ENCODE results near the gene ANKS4B.
"Not testable (repeated sequence)": the region's sequence is repeated elsewhere in the genome, so short reads cannot be mapped to it uniquely, and the experiment has no call there.

ANKS4B gene

GRCh38 chr16:21262779-21263639, 29.5 kb downstream of the ANKS4B start:
- no peak for DNase-seq (ENCODE audit: low read depth)

GRCh38 chr16:21263640-21264570, 30.4 kb downstream of the ANKS4B start:
- DNase-seq (ENCODE audit: low read depth) = no peak

GRCh38 chr16:21264571-21265036, 31.1 kb downstream of the ANKS4B start:
- DNase-seq (ENCODE audit: low read depth) = no peak

GRCh38 chr16:21265104-21265837, 31.8 kb downstream of the ANKS4B start:
- no peak for DNase-seq (ENCODE audit: low read depth)

GRCh38 chr16:21267298-21267697, 33.8 kb downstream of the ANKS4B start:
- DNase-seq (ENCODE audit: low read depth) = no peak

- DNase-seq (ENCODE audit: low read depth) = no peak
Observed at GRCh38 chr16:21268236-21268635, 34.7 kb downstream of the ANKS4B start.

- no peak for DNase-seq (ENCODE audit: low read depth)
Observed at GRCh38 chr16:21272253-21272652, 38.8 kb downstream of the ANKS4B start.

- not testable (repeated sequence) for DNase-seq (ENCODE audit: low read depth)
Observed at GRCh38 chr16:21272763-21273162, 39.3 kb downstream of the ANKS4B start.

- no peak for DNase-seq (ENCODE audit: low read depth)
Observed at GRCh38 chr16:21274172-21274726, 40.8 kb downstream of the ANKS4B start.

- no peak for DNase-seq (ENCODE audit: low read depth)
Observed at GRCh38 chr16:21275529-21275928, 42.0 kb downstream of the ANKS4B start.

GRCh38 chr16:21276090-21276489, 42.6 kb downstream of the ANKS4B start:
- DNase-seq (ENCODE audit: low read depth) = no peak

- DNase-seq (ENCODE audit: low read depth) = no peak
Observed at GRCh38 chr16:21277045-21277926, 43.8 kb downstream of the ANKS4B start.

- DNase-seq (ENCODE audit: low read depth) = peak; percentile 14
Observed at GRCh38 chr16:21277927-21278706, 44.6 kb downstream of the ANKS4B start, which contains the start of gene CRYM. TSS of gene CRYM (minus strand) at chr16:21278290. CDS start at chr16:21278251, 39 bp downstream.

- DNase-seq (ENCODE audit: low read depth) = no peak
Observed at GRCh38 chr16:21279501-21279900, 46.0 kb downstream of the ANKS4B start.

- DNase-seq (ENCODE audit: low read depth) = no peak
Observed at GRCh38 chr16:21281698-21282389, 48.3 kb downstream of the ANKS4B start.

- DNase-seq (ENCODE audit: low read depth) = no peak
Observed at GRCh38 chr16:21283521-21284289, 50.2 kb downstream of the ANKS4B start.

- no peak for DNase-seq (ENCODE audit: low read depth)
Observed at GRCh38 chr16:21284414-21284813, 50.9 kb downstream of the ANKS4B start.

- no peak for DNase-seq (ENCODE audit: low read depth)
Observed at GRCh38 chr16:21285314-21285713, 51.8 kb downstream of the ANKS4B start.
